Muscle of arm (tissue), 12 donors: ENCODE data around the gene CYBRD1. TPM values are rescaled to one million over a fixed set of nuclear protein-coding genes. Genes with fewer than 3 reads are reported as not detected.

Experiments
- DNase-seq: peaks from one replicate; pipeline ENCODE4 v3.0.0-alpha.2; 2013
- polyA plus RNA-seq, 12 donors: library from polyadenylated mRNA; unstranded; fragments of 120-200 nt; gene quantifications; one replicate each; pipeline ENCODE4 v1.2.1, GENCODE V29; 2013; ENCODE audit not compliant: insufficient read length in 12 of 12

The CYBRD1 gene
- polyA plus RNA-seq, 12 donors = 73.8 to 127 (median 89.4) TPM; not detected in 1

- DNase-seq = no peak
Measured at GRCh38 chr2:171550613-171551012, 28.3 kb downstream of the CYBRD1 start.

- DNase-seq = no peak
Measured at GRCh38 chr2:171551836-171552235, 29.6 kb downstream of the CYBRD1 start.

- DNase-seq = no peak
Measured at GRCh38 chr2:171553236-171553635, 31.0 kb downstream of the CYBRD1 start.

- DNase-seq = no peak
Measured at GRCh38 chr2:171553858-171554257, 31.6 kb downstream of the CYBRD1 start.

- DNase-seq = no peak
Measured at GRCh38 chr2:171554991-171555615, 32.8 kb downstream of the CYBRD1 start.

- no peak for DNase-seq
Measured at GRCh38 chr2:171557363-171557762, 35.1 kb downstream of the CYBRD1 start.

GRCh38 chr2:171563301-171563700 lies 41.0 kb downstream of the CYBRD1 start:
- no peak for DNase-seq

- DNase-seq = no peak
Measured at GRCh38 chr2:171564463-171564862, 42.2 kb downstream of the CYBRD1 start.

GRCh38 chr2:171566057-171566456 lies 43.8 kb downstream of the CYBRD1 start:
- DNase-seq = no peak

GRCh38 chr2:171566753-171567152 lies 44.5 kb downstream of the CYBRD1 start:
- no peak for DNase-seq

- DNase-seq = no peak
Measured at GRCh38 chr2:171568089-171568488, 45.8 kb downstream of the CYBRD1 start.

- DNase-seq = no peak
Measured at GRCh38 chr2:171571721-171572120, 49.4 kb downstream of the CYBRD1 start.

- DNase-seq = peak; percentile 78
Measured at GRCh38 chr2:171574149-171574795, 52.0 kb downstream of the CYBRD1 start.

- no peak for DNase-seq
Measured at GRCh38 chr2:171575606-171576005, 53.3 kb downstream of the CYBRD1 start.

GRCh38 chr2:171578127-171578803 lies 56.0 kb downstream of the CYBRD1 start:
- DNase-seq = no peak

GRCh38 chr2:171579481-171579880 lies 57.2 kb downstream of the CYBRD1 start:
- no peak for DNase-seq

GRCh38 chr2:171583566-171583965 lies 61.3 kb downstream of the CYBRD1 start:
- DNase-seq = no peak

GRCh38 chr2:171584001-171584400 lies 61.7 kb downstream of the CYBRD1 start:
- DNase-seq = no peak

GRCh38 chr2:171587132-171587531 lies 64.9 kb downstream of the CYBRD1 start:
- no peak for DNase-seq

- no peak for DNase-seq
Measured at GRCh38 chr2:171587567-171587966, 65.3 kb downstream of the CYBRD1 start.

GRCh38 chr2:171590116-171590515 lies 67.8 kb downstream of the CYBRD1 start:
- no peak for DNase-seq

- DNase-seq = peak; percentile 22
Measured at GRCh38 chr2:171592036-171592555, 69.8 kb downstream of the CYBRD1 start.

- no peak for DNase-seq
Measured at GRCh38 chr2:171595456-171595855, 73.2 kb downstream of the CYBRD1 start.
